ENCODE results near the gene VWF.

Gene VWF

GRCh38 chr12:5971194-5971850 is 153.1 kb downstream of the VWF start:
- Mint-ChIP-seq H3K27ac (no peak overlapping the region), H3K4me1 (ENCODE audit: low read depth) (no peaks in the 10 kb centered on the region), H3K4me3 (no peak overlapping the region), H3K36me3 (no peaks in the 10 kb centered on the region), H3K27me3 (peaks cover 7% of the 10 kb centered on the region), H3K9me3 (ENCODE audit: low read depth) (no peaks in the 10 kb centered on the region)

GRCh38 chr12:5969974-5970690 is 154.3 kb downstream of the VWF start:
- H3K9me3 Mint-ChIP-seq (ENCODE audit: low read depth) = no peaks in the 10 kb centered on the region

GRCh38 chr12:5969156-5969973 is 155.1 kb downstream of the VWF start:
- Mint-ChIP-seq H3K27me3 (peaks cover 6% of the 10 kb centered on the region), H3K36me3 (no peaks in the 10 kb centered on the region), H3K4me3 (no peak overlapping the region), H3K4me1 (ENCODE audit: low read depth) (no peaks in the 10 kb centered on the region), H3K27ac (no peak overlapping the region), H3K9me3 (ENCODE audit: low read depth) (no peaks in the 10 kb centered on the region)

More at GRCh38 chr12:5969974-5970690, 154.3 kb downstream of the VWF start:
- H3K36me3 Mint-ChIP-seq = no peaks in the 10 kb centered on the region
- H3K4me1 Mint-ChIP-seq (ENCODE audit: low read depth) = no peaks in the 10 kb centered on the region
- H3K27ac Mint-ChIP-seq = no peak overlapping the region
- H3K27me3 Mint-ChIP-seq = peaks cover 6% of the 10 kb centered on the region
- no peak overlapping the region for H3K4me3 Mint-ChIP-seq

- Mint-ChIP-seq H3K9me3 (ENCODE audit: low read depth) (no peaks in the 10 kb centered on the region), H3K27me3 (peaks cover 6% of the 10 kb centered on the region), H3K4me1 (ENCODE audit: low read depth) (no peaks in the 10 kb centered on the region), H3K4me3 (no peak overlapping the region), H3K27ac (no peak overlapping the region), H3K36me3 (no peaks in the 10 kb centered on the region)
Observed at GRCh38 chr12:5967645-5968415, 156.6 kb downstream of the VWF start.

GRCh38 chr12:5966486-5967095 is 157.9 kb downstream of the VWF start:
- H3K27me3 Mint-ChIP-seq = peaks cover 4% of the 10 kb centered on the region
- H3K4me3 Mint-ChIP-seq = no peak overlapping the region
- H3K4me1 Mint-ChIP-seq (ENCODE audit: low read depth) = no peaks in the 10 kb centered on the region
- H3K9me3 Mint-ChIP-seq (ENCODE audit: low read depth) = no peaks in the 10 kb centered on the region
- H3K27ac Mint-ChIP-seq = no peak overlapping the region
- H3K36me3 Mint-ChIP-seq = no peaks in the 10 kb centered on the region

- H3K36me3 Mint-ChIP-seq = no peaks in the 10 kb centered on the region
- H3K4me1 Mint-ChIP-seq (ENCODE audit: low read depth) = no peaks in the 10 kb centered on the region
- peaks cover 4% of the 10 kb centered on the region for H3K27me3 Mint-ChIP-seq
- no peak overlapping the region for H3K4me3 Mint-ChIP-seq
- no peak overlapping the region for H3K27ac Mint-ChIP-seq
- no peaks in the 10 kb centered on the region for H3K9me3 Mint-ChIP-seq (ENCODE audit: low read depth)
Observed at GRCh38 chr12:5965950-5966383, 158.5 kb downstream of the VWF start.

- no peak overlapping the region for H3K27ac Mint-ChIP-seq
Observed at GRCh38 chr12:5964913-5965900, 159.3 kb downstream of the VWF start.

GRCh38 chr12:5963515-5963914 is 161.0 kb downstream of the VWF start:
- H3K4me3 Mint-ChIP-seq = no peak overlapping the region
- no peaks in the 10 kb centered on the region for H3K9me3 Mint-ChIP-seq (ENCODE audit: low read depth)
- peaks cover 5% of the 10 kb centered on the region for H3K27me3 Mint-ChIP-seq
- no peaks in the 10 kb centered on the region for H3K4me1 Mint-ChIP-seq (ENCODE audit: low read depth)
- no peak overlapping the region for H3K27ac Mint-ChIP-seq
- no peaks in the 10 kb centered on the region for H3K36me3 Mint-ChIP-seq

More at GRCh38 chr12:5964913-5965900, 159.3 kb downstream of the VWF start:
- Mint-ChIP-seq H3K36me3 (no peaks in the 10 kb centered on the region), H3K4me1 (ENCODE audit: low read depth) (no peaks in the 10 kb centered on the region), H3K27me3 (peaks cover 3% of the 10 kb centered on the region), H3K4me3 (no peak overlapping the region), H3K9me3 (ENCODE audit: low read depth) (no peaks in the 10 kb centered on the region)

- Mint-ChIP-seq H3K27ac (no peak overlapping the region), H3K4me3 (no peak overlapping the region), H3K27me3 (peaks cover 7% of the 10 kb centered on the region), H3K4me1 (ENCODE audit: low read depth) (no peaks in the 10 kb centered on the region), H3K9me3 (ENCODE audit: low read depth) (peaks cover 3% of the 10 kb centered on the region), H3K36me3 (peaks cover 2% of the 10 kb centered on the region)
Observed at GRCh38 chr12:5960783-5961182, 163.7 kb downstream of the VWF start.

GRCh38 chr12:5956987-5957386 is 167.5 kb downstream of the VWF start:
- peaks cover 5% of the 10 kb centered on the region for H3K36me3 Mint-ChIP-seq
- peaks cover 19% of the 10 kb centered on the region for H3K27me3 Mint-ChIP-seq
- H3K4me1 Mint-ChIP-seq (ENCODE audit: low read depth) = no peaks in the 10 kb centered on the region
- H3K4me3 Mint-ChIP-seq = no peak overlapping the region
- H3K9me3 Mint-ChIP-seq (ENCODE audit: low read depth) = peaks cover 3% of the 10 kb centered on the region
- no peak overlapping the region for H3K27ac Mint-ChIP-seq

- H3K27ac Mint-ChIP-seq = no peak overlapping the region
- H3K4me3 Mint-ChIP-seq = no peak overlapping the region
- H3K36me3 Mint-ChIP-seq = peaks cover 5% of the 10 kb centered on the region
- H3K27me3 Mint-ChIP-seq = peaks cover 31% of the 10 kb centered on the region
- H3K4me1 Mint-ChIP-seq (ENCODE audit: low read depth) = no peaks in the 10 kb centered on the region
- peaks cover 3% of the 10 kb centered on the region for H3K9me3 Mint-ChIP-seq (ENCODE audit: low read depth)
Observed at GRCh38 chr12:5954661-5955060, 169.8 kb downstream of the VWF start.

GRCh38 chr12:5953835-5954586 is 170.5 kb downstream of the VWF start:
- no peak overlapping the region for H3K27ac Mint-ChIP-seq
- peaks cover 5% of the 10 kb centered on the region for H3K36me3 Mint-ChIP-seq
- no peaks in the 10 kb centered on the region for H3K4me1 Mint-ChIP-seq (ENCODE audit: low read depth)
- H3K9me3 Mint-ChIP-seq (ENCODE audit: low read depth) = peaks cover 3% of the 10 kb centered on the region
- H3K27me3 Mint-ChIP-seq = peaks cover 30% of the 10 kb centered on the region
- H3K4me3 Mint-ChIP-seq = no peak overlapping the region

GRCh38 chr12:5952031-5952430 is 172.4 kb downstream of the VWF start:
- Mint-ChIP-seq H3K36me3 (peaks cover 3% of the 10 kb centered on the region), H3K9me3 (ENCODE audit: low read depth) (peaks cover under 1% of the 10 kb centered on the region), H3K27ac (no peak overlapping the region), H3K4me1 (ENCODE audit: low read depth) (no peaks in the 10 kb centered on the region), H3K27me3 (peaks cover 34% of the 10 kb centered on the region), H3K4me3 (no peak overlapping the region)

All from activated naive CD8-positive, alpha-beta T cell (primary cell).